ENCODE results near the gene MCRS1.
"Not testable (repeated sequence)": the region's sequence is repeated elsewhere in the genome, so short reads cannot be mapped to it uniquely, and the experiment has no call there.

MCRS1 gene

DNA sequence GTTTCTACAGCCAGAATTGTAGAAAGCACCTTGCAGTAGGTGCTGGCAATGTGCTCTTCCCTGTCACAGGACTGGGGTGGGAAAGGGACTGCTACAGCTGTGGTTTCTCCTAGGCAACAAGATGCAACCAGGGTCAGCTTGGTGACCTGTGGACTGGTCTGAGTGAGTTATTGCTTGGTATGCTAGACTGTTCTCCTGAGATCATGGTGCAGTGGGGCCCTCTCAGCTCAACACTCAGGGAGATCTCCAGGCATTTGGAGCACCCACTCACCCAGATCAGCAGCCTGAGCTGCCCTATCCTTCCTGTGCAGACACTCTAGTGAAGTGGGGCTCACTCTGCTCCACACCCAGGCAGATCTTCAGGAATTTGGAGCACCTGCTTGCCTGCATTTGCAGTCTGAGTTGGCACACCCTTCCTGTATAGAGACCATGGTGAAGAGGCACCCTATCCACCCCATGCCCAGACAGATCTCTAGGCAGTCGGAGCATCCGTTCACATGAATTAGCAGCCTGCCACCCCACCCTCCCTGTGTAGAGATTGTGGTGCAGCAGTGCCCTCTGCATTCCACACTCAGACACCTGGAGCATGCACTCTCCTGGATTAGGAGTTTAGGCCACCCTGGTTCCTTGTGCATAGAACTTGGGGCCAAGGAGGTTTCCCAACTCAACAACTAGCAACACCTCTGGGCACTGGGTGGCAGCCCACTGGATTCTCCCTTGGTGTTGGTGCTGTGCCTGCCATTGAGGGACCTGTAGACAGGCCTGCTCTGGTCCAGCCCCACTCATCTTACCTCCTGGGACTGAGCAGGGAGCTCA lies 41.3 kb upstream of the MCRS1 start:
- TF ChIP-seq CTCF (IDR thresholded peaks at IDR 0.05; ENCODE audit: insufficient read depth, low read depth, low read length, missing control alignments): no peak
- DNase-seq (ENCODE audit: low read depth): no peak
- no peak overlapping the region for H3K4me3 ChIP-seq (ENCODE audit: low read length)

DNA sequence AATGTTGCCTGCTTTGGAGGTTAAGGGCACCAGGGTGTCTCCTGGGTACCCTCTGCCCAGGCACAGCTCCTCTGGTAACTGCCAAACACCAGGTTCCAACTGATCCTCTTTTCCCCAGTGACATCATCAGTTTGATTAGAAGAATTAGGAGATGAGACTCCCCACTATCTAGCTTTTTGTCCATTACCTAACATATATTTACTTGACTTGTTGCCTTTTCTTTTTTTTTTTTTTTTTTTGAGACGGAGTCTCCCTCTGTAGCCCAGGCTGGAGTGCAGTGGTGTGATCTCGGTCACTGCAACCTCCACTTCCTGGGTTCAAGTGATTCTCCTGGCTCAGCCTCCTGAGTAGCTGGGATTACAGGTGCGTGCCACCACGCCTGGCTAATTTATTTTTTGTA lies 37.6 kb upstream of the MCRS1 start, which contains the start of gene FAM186B:
Gene FAM186B (minus strand): TSS at position 101 of the 400 bp plus-strand sequence. CDS start 162 bp downstream, outside the sequence.
- DNase-seq (ENCODE audit: low read depth); H3K4me3 ChIP-seq (ENCODE audit: low read length): not testable (repeated sequence)

DNA sequence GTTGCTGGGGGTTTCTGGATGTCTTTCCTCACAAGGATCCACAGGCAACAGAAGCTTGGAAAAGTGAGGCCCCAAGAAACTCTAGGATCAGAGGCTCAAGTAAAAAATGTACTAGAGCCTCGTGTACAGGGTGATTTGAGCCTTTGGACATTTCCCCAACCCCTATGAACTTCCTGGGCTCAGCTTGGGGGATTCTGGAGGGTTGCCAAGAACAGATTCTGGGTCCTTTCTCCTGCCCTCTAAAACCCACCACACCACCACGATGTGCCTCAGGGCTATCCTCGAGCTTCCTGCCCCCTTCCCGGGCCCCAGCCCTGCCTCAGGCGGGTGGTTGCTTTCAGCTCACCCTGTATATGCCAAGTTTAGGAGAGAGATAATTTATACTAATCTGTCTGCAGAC lies 36.9 kb upstream of the MCRS1 start:
- no peak overlapping the region for H3K4me3 ChIP-seq (ENCODE audit: low read length)
- DNase-seq (ENCODE audit: low read depth): no peak
- no peak for TF ChIP-seq CTCF (IDR thresholded peaks at IDR 0.05; ENCODE audit: insufficient read depth, low read depth, low read length, missing control alignments)

DNA sequence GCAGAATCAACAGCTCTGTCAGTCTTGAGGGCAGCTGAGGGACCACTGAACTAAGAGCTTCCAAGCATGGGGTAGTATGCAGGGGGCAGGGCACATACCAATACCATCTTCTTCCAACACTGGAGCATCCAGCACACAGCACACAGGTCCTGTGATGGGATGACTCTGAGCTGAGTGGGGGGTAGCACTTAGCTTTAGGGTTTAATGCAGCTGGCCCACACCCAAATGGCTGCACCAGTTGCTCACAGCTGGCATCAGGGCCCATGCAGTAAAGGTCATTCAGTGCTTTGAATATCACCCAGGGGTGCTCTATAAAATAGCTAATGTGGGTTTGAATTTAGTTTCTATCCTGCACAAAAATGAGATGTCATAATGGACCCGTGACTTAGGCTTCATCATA lies 35.8 kb upstream of the MCRS1 start:
- no peak for TF ChIP-seq CTCF (IDR thresholded peaks at IDR 0.05; ENCODE audit: insufficient read depth, low read depth, low read length, missing control alignments)
- no peak overlapping the region for H3K4me3 ChIP-seq (ENCODE audit: low read length)
- no peak for DNase-seq (ENCODE audit: low read depth)

- TF ChIP-seq CTCF (IDR thresholded peaks at IDR 0.05; ENCODE audit: insufficient read depth, low read depth, low read length, missing control alignments): no peak
Measured at GRCh38 chr12:49599961-49600360, 32.0 kb upstream of the MCRS1 start.

GRCh38 chr12:49598527-49598926 lies 30.6 kb upstream of the MCRS1 start:
- no peak for TF ChIP-seq CTCF (IDR thresholded peaks at IDR 0.05; ENCODE audit: insufficient read depth, low read depth, low read length, missing control alignments)
- no peak for DNase-seq (ENCODE audit: low read depth)
- H3K4me3 ChIP-seq (ENCODE audit: low read length): no peak overlapping the region

More at GRCh38 chr12:49599961-49600360, 32.0 kb upstream of the MCRS1 start:
- H3K4me3 ChIP-seq (ENCODE audit: low read length): no peak overlapping the region
- no peak for DNase-seq (ENCODE audit: low read depth)

DNA sequence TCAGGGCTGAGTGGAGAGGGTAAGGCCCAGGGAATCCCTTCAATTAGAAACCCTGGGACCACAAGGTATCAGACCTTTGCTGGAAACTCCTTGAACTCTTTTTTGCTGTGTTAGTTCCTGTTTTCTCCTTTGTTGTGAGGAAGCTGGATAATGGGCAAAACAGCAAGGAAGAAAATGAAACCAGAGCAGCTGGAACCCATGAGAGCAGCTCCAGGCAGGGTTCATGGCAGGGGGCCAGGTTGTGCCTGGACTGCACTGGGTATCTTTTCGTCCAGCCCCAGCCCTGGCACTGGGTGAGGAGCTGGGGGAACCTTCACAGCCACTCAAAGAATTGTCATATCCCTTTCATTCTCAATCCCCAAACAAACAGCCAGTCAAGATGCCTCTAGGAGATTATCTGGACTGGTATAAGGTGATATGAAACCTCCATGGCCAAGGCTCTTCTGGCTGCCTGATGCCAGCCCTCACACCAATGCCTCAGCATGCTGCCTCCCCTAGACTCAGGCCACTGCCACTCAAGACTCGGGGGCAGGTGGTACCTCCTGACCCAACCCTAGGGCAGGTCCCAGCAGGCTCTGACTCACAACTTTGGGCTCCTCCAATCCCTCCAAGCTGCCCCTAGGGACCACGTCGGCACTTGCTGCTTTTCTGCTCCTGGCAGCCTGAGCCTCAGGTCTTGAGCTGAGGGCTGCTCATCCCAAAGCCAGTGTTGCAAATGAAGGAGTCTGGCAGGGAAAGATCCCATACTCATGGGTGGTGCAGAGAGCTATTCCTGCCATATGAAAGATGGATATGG lies 21.0 kb upstream of the MCRS1 start:
- TF ChIP-seq CTCF (IDR thresholded peaks at IDR 0.05; ENCODE audit: insufficient read depth, low read depth, low read length, missing control alignments): no peak

More for the DNA sequence above, 21.0 kb upstream of the MCRS1 start:
- peak; percentile 18 for DNase-seq (ENCODE audit: low read depth)
- H3K4me3 ChIP-seq (ENCODE audit: low read length): no peak overlapping the region
